Esophagus muscularis mucosa (tissue), 4 donors: Measurements from ENCODE around the gene IGF2. TPM values are rescaled to one million over a fixed set of nuclear protein-coding genes. Genes with fewer than 3 reads are reported as not detected.

Experiments used
- DNase-seq: peaks from one replicate; pipeline ENCODE4 v3.0.0-alpha.2; 2017; ENCODE audit errors: extremely low spot score
- H3K27ac ChIP-seq, 4 donors: fragments of 200-600 bp; sonication (generic); replicated peaks in 1 of 4; 1 replicate in 3 of 4; 2 replicates in 1 of 4; pipeline ENCODE4 v1.5.1; 2016 to 2019; ENCODE audit warnings: mild to moderate bottlenecking in 1 of 4
- H3K27me3 ChIP-seq, 4 donors: fragments of 200-600 bp; sonication (generic); one replicate each; pipeline versions ENCODE4 v1.5.1 to v1.6.0; 2016 to 2019
- H3K36me3 ChIP-seq, 4 donors: fragments of 200-600 bp; sonication (generic); one replicate each; pipeline ENCODE4 v1.5.1; 2016 to 2019
- H3K4me1 ChIP-seq, 4 donors: fragments of 200-600 bp; sonication (generic); one replicate each; pipeline ENCODE4 v1.5.1; 2016 to 2019
- H3K4me3 ChIP-seq, 4 donors: fragments of 200-600 bp; sonication (generic); 1 replicate in 2 of 4; 2 replicates in 2 of 4; pipeline ENCODE4 v1.5.1; 2016 to 2019; ENCODE audit warnings: mild to moderate bottlenecking in 4 of 4, moderate library complexity in 1 of 4
- H3K9me3 ChIP-seq, 4 donors: fragments of 200-600 bp; sonication (generic); 1 replicate in 3 of 4; 2 replicates in 1 of 4; pipeline ENCODE4 v1.5.1; 2016 to 2019
- EP300 ChIP-seq: sonication (generic); formaldehyde crosslinking; IDR thresholded peaks from one replicate; pipeline ENCODE4 v1.6.1; 2017; ENCODE audit warnings: antibody characterized with exemption
- POLR2A ChIP-seq: fragments of 450-650 bp; IDR thresholded peaks from one replicate; pipeline ENCODE4 v1.6.1; 2017; ENCODE audit warnings: antibody characterized with exemption, moderate library complexity, mild to moderate bottlenecking, low read depth
- POLR2AphosphoS5 ChIP-seq, 2 donors: sonication (generic); formaldehyde crosslinking; IDR thresholded peaks; one replicate each; pipeline ENCODE4 v1.6.1; 2017; ENCODE audit warnings: antibody characterized with exemption in 2 of 2
- WGBS: methylation state at CpG from one replicate; pipeline ENCODE4 v1.1.5; 2018; 5-methylcytosine and 5-hydroxymethylcytosine counted together
- intact Hi-C: fragments of 100-400 bp; cut with DNase I; formaldehyde crosslinking; loops from one replicate; pipeline ENCODE4 v1.15.1; 2023
- total RNA-seq, 4 donors: library from RNA; depleted of rRNA; stranded (reverse); fragments of >200 nt; gene quantifications; one replicate each; pipeline versions ENCODE4 v1.1.0 to v1.2.1, GENCODE V29; 2016
- TF ChIP-seq, protein P1 (sequence below), 3 experiments: fragments of 200-600 bp in 2 of 3; fragments of 450-650 bp in 1 of 3; sonication (generic) in 2 of 3; IDR thresholded peaks; one replicate each; pipeline ENCODE4 v1.5.1; 2017 to 2019; ENCODE audit warnings: antibody characterized with exemption in 3 of 3, mild to moderate bottlenecking in 2 of 3, moderate library complexity in 1 of 3

Gene IGF2
- total RNA-seq, 4 donors from 2014 or later = 25.5 to 59.6 (median 33.0) TPM

DNA sequence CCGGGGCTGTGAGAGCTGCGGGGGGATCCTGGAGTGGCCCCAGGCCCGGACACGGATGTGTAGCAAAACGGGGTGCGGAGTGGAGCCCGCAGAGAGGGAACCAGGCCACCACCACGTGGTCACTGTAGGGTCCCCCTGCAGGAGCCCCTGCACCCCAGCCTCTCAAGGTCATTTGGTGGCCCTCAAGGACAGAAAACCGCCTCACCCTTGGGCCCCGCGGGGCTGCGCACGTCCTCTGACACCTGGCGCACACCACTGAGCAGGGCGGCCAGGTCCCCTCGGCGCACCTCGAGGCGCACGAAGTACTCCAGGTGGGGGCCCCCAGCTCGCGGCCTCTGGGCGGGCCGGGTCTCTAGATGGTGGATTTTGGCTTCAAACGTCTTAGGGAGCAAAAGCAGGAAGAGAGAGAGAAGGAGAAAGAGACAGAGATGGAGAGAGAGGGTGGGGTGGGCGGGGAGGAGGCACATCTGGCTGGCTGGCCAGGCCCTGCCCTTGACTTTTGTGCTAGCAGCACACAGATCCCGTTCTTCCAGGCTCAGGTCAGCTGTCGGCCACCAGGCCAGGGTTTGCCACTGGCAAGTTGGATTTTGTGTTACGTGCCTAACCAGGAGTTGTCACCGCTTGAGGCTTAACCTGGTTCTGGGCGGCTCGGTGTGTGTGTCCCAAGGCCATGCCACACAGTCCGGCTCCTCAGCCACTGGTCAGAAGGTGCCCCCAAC is 29.3 kb upstream of the IGF2 start:
- H3K27ac ChIP-seq = no peak overlapping the region
- peaks cover 7 to 14% (median 12%) of the 10 kb centered on the region in 4 donors for H3K4me1 ChIP-seq
- intact Hi-C loops = no loop called here
- no peak for DNase-seq
- H3K36me3 ChIP-seq = no peaks in the 10 kb centered on the region
- no peak overlapping the region for H3K4me3 ChIP-seq
- no peaks in the 10 kb centered on the region for H3K9me3 ChIP-seq
- 84% methylated on average over 29 of the region's 33 CpGs for WGBS
- peaks cover 0 to 91% (median 7%) of the 10 kb centered on the region in 4 donors for H3K27me3 ChIP-seq
- no peak for TF ChIP-seq POLR2AphosphoS5 (IDR thresholded peaks at IDR 0.05)
- no peak for TF ChIP-seq EP300
- TF ChIP-seq, protein P1, sequence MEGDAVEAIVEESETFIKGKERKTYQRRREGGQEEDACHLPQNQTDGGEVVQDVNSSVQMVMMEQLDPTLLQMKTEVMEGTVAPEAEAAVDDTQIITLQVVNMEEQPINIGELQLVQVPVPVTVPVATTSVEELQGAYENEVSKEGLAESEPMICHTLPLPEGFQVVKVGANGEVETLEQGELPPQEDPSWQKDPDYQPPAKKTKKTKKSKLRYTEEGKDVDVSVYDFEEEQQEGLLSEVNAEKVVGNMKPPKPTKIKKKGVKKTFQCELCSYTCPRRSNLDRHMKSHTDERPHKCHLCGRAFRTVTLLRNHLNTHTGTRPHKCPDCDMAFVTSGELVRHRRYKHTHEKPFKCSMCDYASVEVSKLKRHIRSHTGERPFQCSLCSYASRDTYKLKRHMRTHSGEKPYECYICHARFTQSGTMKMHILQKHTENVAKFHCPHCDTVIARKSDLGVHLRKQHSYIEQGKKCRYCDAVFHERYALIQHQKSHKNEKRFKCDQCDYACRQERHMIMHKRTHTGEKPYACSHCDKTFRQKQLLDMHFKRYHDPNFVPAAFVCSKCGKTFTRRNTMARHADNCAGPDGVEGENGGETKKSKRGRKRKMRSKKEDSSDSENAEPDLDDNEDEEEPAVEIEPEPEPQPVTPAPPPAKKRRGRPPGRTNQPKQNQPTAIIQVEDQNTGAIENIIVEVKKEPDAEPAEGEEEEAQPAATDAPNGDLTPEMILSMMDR (IDR thresholded peaks at IDR 0.05) = no peak
- TF ChIP-seq POLR2A = no peak

DNA sequence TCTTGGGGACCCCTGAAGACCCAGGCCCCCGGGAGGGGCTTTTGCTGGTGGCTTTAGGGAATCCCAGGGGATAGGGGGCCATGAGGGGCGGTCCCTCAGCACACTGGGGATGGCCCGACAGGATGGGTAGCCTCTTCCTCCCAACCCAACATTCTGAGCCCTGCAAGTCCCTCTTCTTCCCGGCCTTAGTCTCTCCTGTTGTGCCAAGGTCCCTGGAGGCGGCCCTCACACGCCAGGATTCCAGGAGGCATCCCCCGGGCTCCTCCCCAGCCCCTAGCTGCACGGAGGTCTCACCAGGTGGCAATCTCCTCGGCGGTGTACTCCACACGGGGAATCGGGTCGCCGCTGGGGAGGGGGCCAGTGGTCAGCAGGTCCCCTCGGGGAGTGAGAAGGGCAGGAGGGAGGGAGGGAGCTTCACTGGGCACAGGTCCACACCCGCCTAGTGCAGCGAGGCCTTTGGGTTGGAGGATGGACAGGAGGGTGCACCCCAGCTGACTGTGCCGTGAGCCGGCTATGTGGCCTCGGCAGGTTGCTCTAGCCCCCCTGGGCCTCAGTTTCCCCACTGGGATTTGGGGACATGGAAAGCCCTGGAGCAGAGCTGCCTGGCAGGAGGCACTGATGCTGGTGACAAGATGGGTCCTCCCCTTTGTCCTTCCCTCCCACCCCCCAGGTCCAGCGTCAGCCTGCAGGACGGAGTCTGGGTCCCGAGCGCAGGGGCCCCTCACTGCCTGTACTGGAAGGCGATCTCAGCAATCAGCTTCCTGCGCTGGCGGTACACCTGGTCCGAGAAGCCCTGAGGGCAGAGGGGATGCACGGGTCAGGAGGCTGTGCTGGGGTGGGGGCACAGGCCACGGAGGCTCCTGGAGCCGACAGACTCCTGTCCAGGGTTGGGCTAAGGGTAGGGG is 28.2 kb upstream of the IGF2 start:
- intact Hi-C loops = no loop called here
- no peak for DNase-seq
- Histone ChIP-seq H3K9me3 (no peaks in the 10 kb centered on the region), H3K4me3 (no peak overlapping the region), H3K27me3 (peaks cover 0 to 95% (median 7%) of the 10 kb centered on the region in 4 donors), H3K36me3 (no peaks in the 10 kb centered on the region), H3K27ac (no peak overlapping the region), H3K4me1 (peaks cover 7 to 14% (median 12%) of the 10 kb centered on the region in 4 donors)
- WGBS = 68% methylated on average over 17 of the region's 31 CpGs
- TF ChIP-seq, protein P1 (IDR thresholded peaks at IDR 0.05) = no peak
- TF ChIP-seq POLR2A = no peak
- TF ChIP-seq POLR2AphosphoS5 (IDR thresholded peaks at IDR 0.05) = no peak
- no peak for TF ChIP-seq EP300

DNA sequence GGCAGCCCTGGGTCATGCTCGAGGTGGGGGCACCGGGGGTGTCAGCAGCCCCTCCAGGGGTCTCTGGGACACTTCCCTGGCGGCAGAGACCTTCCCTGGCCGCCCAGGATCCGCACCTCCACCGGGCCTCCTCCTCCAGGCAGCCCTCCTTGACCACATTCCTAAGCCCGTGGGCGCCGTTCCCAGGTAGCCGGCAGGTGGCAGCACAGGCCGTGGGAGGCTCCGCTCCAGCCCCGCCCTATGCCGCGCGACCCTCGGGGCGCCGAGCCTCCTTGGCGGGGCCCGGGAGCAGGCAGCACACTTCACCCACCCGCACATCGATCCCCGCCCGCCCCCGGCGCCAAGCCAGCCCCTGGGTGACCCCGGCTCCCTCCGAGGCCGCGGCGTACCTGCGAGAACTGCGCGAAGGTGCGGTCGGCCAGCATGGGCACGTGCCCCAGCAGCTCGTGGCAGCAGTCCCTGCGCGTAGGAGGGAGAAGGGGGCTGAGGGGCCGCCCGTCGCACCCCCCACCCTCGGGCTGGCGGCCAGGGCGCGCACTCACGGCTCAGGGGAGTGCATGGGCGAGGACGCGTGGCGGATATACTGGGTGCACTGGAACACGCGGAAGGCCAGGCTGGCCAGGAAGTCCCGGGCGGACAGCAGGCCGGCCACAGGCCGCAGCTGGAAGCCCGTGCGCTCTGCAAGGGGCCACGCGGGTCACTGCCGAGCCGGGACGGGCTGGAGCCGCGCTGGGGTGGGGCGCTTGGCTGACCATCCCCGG is 27.1 kb upstream of the IGF2 start:
- no peaks in the 10 kb centered on the region for H3K36me3 ChIP-seq
- peak overlapping the region in 3 of 4 donors; percentile 23 to 39 (median 34) for H3K4me3 ChIP-seq
- peaks cover 7 to 14% (median 12%) of the 10 kb centered on the region in 4 donors for H3K4me1 ChIP-seq
- intact Hi-C loops = no loop called here
- no peaks in the 10 kb centered on the region for H3K9me3 ChIP-seq
- DNase-seq = no peak
- WGBS = 20% methylated on average over 4 of the region's 70 CpGs
- H3K27me3 ChIP-seq = peaks cover 0 to 96% (median 7%) of the 10 kb centered on the region in 4 donors
- H3K27ac ChIP-seq = no peak overlapping the region
- no peak for TF ChIP-seq POLR2A
- no peak for TF ChIP-seq EP300
- TF ChIP-seq POLR2AphosphoS5 (IDR thresholded peaks at IDR 0.05) = no peak
- TF ChIP-seq, protein P1 (IDR thresholded peaks at IDR 0.05) = peak; percentile 38 to 55 (median 50)

DNA sequence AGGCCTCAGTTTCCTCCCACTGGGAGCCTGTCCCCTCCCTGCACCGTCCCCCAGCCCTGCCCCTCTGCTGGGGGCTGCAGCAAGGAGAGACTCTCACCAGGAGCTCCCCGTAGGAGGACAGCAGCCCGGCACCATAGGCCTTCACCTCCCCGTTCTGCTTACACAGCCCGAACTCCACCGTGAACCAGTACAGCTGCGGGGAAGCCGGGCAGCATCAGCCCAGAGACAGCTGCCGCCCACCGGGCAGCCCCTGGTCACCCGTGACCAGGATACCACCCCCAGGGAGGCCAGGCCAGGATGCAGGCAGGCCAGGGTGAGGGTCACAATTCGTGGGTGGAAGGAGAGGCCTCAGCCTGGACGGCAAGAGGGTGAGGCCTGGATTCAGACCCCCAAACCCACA is 26.4 kb upstream of the IGF2 start:
- H3K27me3 ChIP-seq = peaks cover 0 to 96% (median 7%) of the 10 kb centered on the region in 4 donors
- intact Hi-C loops = no loop called here
- 89% methylated on average over 8 of the region's 13 CpGs for WGBS
- TF ChIP-seq EP300 = no peak
- TF ChIP-seq POLR2AphosphoS5 (IDR thresholded peaks at IDR 0.05) = no peak
- TF ChIP-seq POLR2A = no peak
- H3K9me3 ChIP-seq = no peaks in the 10 kb centered on the region
- no peak for DNase-seq
- no peaks in the 10 kb centered on the region for H3K36me3 ChIP-seq
- no peak overlapping the region for H3K27ac ChIP-seq
- H3K4me3 ChIP-seq = no peak overlapping the region
- H3K4me1 ChIP-seq = peaks cover 7 to 14% (median 12%) of the 10 kb centered on the region in 4 donors
